Osteocyte (in vitro differentiated cells): ENCODE data around the gene PHF13. TPM values are rescaled to one million over a fixed set of nuclear protein-coding genes. Genes with fewer than 3 reads are reported as not detected.
"Not testable (repeated sequence)": the region's sequence is repeated elsewhere in the genome, so short reads cannot be mapped to it uniquely, and the experiment has no call there.

Experiments used
- DNase-seq: peaks from one replicate; pipeline ENCODE4 v3.0.0; 2021; ENCODE audit warnings: mixed read lengths; ENCODE audit not compliant: unreplicated experiment; ENCODE audit errors: extremely low spot score
- H3K27ac Mint-ChIP-seq: one replicate; pipeline ENCODE4 v1.8.0; 2021; ENCODE audit warnings: mild to moderate bottlenecking, mixed read lengths; ENCODE audit not compliant: unreplicated experiment
- H3K27me3 Mint-ChIP-seq: one replicate; pipeline ENCODE4 v1.8.0; 2021; ENCODE audit warnings: mixed read lengths; ENCODE audit not compliant: unreplicated experiment
- H3K36me3 Mint-ChIP-seq: one replicate; pipeline ENCODE4 v1.8.0; 2021; ENCODE audit warnings: mixed read lengths; ENCODE audit not compliant: unreplicated experiment
- H3K4me1 Mint-ChIP-seq: one replicate; pipeline ENCODE4 v1.8.0; 2021; ENCODE audit warnings: mixed read lengths; ENCODE audit not compliant: unreplicated experiment
- H3K4me3 Mint-ChIP-seq: one replicate; pipeline ENCODE4 v1.8.0; 2021; ENCODE audit warnings: mild to moderate bottlenecking, moderate library complexity, mixed read lengths; ENCODE audit not compliant: unreplicated experiment
- H3K9me3 Mint-ChIP-seq: one replicate; pipeline ENCODE4 v1.8.0; 2021; ENCODE audit warnings: mixed read lengths; ENCODE audit not compliant: unreplicated experiment
- total RNA-seq: library from RNA; stranded (reverse); gene quantifications from 2 replicates; pipeline ENCODE4 v1.2.1, GENCODE V29; 2021
- TF ChIP-seq, protein P1 (sequence below): fragments of 200-600 bp; sonication (generic); IDR thresholded peaks from 2 replicates; pipeline ENCODE4 v1.5.0; 2021; ENCODE audit warnings: antibody characterized with exemption, mild to moderate bottlenecking, moderate library complexity

Gene PHF13
- total RNA-seq, 1 donor from 2014 or later: 24.0 TPM

GRCh38 chr1:6638226-6638625, 24.7 kb downstream of the PHF13 start:
- no peak overlapping the region for H3K4me3 Mint-ChIP-seq

GRCh38 chr1:6640867-6641266, 27.3 kb downstream of the PHF13 start:
- H3K36me3 Mint-ChIP-seq: peaks cover 27% of the 10 kb centered on the region
- not testable (repeated sequence) for H3K9me3 Mint-ChIP-seq

More at GRCh38 chr1:6638226-6638625, 24.7 kb downstream of the PHF13 start:
- Mint-ChIP-seq H3K27me3 (no peaks in the 10 kb centered on the region), H3K4me1 (peaks cover 6% of the 10 kb centered on the region), H3K36me3 (peaks cover 35% of the 10 kb centered on the region), H3K9me3 (no peaks in the 10 kb centered on the region), H3K27ac (no peak overlapping the region)
- DNase-seq: no peak
- TF ChIP-seq, protein P1, sequence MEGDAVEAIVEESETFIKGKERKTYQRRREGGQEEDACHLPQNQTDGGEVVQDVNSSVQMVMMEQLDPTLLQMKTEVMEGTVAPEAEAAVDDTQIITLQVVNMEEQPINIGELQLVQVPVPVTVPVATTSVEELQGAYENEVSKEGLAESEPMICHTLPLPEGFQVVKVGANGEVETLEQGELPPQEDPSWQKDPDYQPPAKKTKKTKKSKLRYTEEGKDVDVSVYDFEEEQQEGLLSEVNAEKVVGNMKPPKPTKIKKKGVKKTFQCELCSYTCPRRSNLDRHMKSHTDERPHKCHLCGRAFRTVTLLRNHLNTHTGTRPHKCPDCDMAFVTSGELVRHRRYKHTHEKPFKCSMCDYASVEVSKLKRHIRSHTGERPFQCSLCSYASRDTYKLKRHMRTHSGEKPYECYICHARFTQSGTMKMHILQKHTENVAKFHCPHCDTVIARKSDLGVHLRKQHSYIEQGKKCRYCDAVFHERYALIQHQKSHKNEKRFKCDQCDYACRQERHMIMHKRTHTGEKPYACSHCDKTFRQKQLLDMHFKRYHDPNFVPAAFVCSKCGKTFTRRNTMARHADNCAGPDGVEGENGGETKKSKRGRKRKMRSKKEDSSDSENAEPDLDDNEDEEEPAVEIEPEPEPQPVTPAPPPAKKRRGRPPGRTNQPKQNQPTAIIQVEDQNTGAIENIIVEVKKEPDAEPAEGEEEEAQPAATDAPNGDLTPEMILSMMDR: no peak

DNA sequence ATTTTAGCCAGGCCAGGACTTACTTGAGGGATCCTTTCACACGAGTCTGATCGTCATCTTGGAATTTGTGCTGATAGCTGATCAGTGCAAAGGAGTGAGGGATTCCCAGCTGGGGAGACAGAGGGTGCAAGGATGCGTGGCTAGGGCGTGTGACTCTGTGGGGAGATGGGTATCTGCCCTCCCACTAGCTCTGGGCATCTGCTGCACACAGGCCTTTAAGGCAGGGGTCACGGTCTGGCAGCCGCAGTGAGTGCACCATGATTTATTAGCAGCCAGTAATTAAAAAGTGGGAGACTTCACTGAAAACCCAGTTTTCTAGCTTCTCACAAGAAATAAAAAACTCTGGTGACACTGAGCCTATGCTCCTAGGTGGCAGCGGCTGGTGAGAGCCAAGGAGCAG, 31.5 kb downstream of the PHF13 start:
- Mint-ChIP-seq H3K4me3 (no peak overlapping the region), H3K27me3 (no peaks in the 10 kb centered on the region), H3K9me3 (no peaks in the 10 kb centered on the region), H3K36me3 (peaks cover 18% of the 10 kb centered on the region), H3K4me1 (no peaks in the 10 kb centered on the region), H3K27ac (no peak overlapping the region)
- no peak for DNase-seq
- TF ChIP-seq, protein P1: no peak

More at GRCh38 chr1:6640867-6641266, 27.3 kb downstream of the PHF13 start:
- not testable (repeated sequence) for H3K27me3 Mint-ChIP-seq, H3K27ac Mint-ChIP-seq, H3K4me1 Mint-ChIP-seq, DNase-seq, H3K4me3 Mint-ChIP-seq

DNA sequence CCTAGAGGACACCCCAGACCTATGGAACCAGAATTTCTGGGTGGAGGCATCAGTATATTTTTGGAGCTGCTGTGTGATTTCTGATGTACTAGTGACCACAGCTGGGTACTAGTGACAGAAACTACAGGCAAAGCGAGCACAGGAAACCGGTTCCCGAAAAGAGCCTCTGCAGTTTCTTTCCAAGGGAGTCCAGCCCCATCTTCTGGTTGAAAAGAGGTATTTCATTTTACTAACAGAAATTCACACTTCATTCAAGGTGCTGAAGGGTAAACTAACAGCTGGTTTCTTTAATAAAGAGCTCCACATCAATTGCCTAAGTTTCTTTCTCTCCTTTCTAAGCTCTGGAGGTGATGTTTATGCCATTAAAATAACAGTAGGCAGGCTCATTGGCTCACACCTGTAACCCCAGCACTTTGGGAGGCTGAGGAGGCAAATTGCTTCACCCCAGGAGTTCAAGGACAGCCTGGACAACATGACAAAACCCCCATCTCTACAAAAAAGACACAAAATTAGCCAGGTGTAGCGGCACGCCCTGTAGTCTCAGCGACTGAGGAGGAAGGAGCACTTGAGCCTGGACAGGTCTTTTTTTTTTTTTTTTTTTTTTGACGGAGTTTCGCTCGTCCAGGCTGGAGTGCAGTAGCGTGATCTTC, 33.1 kb downstream of the PHF13 start:
- Mint-ChIP-seq H3K9me3 (no peaks in the 10 kb centered on the region), H3K36me3 (peaks cover 17% of the 10 kb centered on the region), H3K4me1 (no peaks in the 10 kb centered on the region), H3K27me3 (no peaks in the 10 kb centered on the region), H3K4me3 (no peak overlapping the region), H3K27ac (no peak overlapping the region)
- no peak for DNase-seq
- TF ChIP-seq, protein P1: peak; percentile 76

DNA sequence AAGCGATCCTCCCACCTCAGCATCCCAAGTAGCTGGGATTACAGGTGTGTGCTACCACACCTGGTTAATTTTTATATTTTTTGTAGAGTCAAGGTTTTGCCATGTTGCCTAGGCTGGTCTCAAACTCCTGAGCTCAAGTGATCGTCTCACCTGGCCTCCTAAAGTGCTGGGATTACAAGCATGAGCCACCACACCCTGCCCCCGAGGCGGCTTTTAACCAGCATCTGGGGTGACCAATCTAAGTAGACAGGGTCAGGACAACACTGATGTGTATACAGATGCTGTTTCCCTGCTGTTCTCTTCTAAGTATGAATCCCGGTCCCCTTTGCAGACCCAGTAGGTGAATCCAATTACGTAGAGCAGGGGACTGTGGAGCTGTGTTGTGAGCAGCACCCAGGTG, 35.0 kb downstream of the PHF13 start:
- no peaks in the 10 kb centered on the region for H3K9me3 Mint-ChIP-seq
- H3K36me3 Mint-ChIP-seq: peaks cover 17% of the 10 kb centered on the region
- H3K27me3 Mint-ChIP-seq: no peaks in the 10 kb centered on the region
- H3K27ac Mint-ChIP-seq: no peak overlapping the region
- TF ChIP-seq, protein P1: no peak
- H3K4me3 Mint-ChIP-seq: no peak overlapping the region
- peaks cover 5% of the 10 kb centered on the region for H3K4me1 Mint-ChIP-seq
- no peak for DNase-seq
